Measurements from ENCODE around the gene CCDC192. TPM values are rescaled to one million over a fixed set of nuclear protein-coding genes. Genes with fewer than 3 reads are reported as not detected.

The CCDC192 gene
- total and polyA plus RNA-seq, 2 of the 4 experiments (the other 2 are of a cell fraction), result not detected

GRCh38 chr5:127827451-127827850, 124.3 kb downstream of the CCDC192 start:
- H3K27me3 ChIP-seq (ENCODE audit: control insufficient read depth, insufficient read depth, low read length), result no peaks in the 10 kb centered on the region
- H4K8ac ChIP-seq (ENCODE audit: low read depth in 2 of 2, low read length in 2 of 2), result no peak overlapping the region
- no peaks in the 10 kb centered on the region for H3K4me1 ChIP-seq (ENCODE audit: control insufficient read depth, insufficient read depth, low read length)
- H2BK5ac ChIP-seq (ENCODE audit: low read depth, low read length, poor library complexity, severe bottlenecking), result no peak overlapping the region
- no peaks in the 10 kb centered on the region for H3K36me3 ChIP-seq (ENCODE audit: control insufficient read depth, insufficient read depth, low read length)
- no peak overlapping the region for H3K27ac ChIP-seq (ENCODE audit: insufficient read depth, low read length)
- BruUV-seq (replicated peaks), result no TSS peak
- H3K4me2 ChIP-seq (ENCODE audit: low read depth, low read length), result no peak overlapping the region
- no peaks in the 10 kb centered on the region for H4K20me1 ChIP-seq (ENCODE audit: insufficient read depth, low read length)
- ATAC-seq (ENCODE audit: low read depth), result no peak
- WGBS, 2 experiments (ENCODE audit: extremely low coverage in 2 of 2, insufficient read length in 1 of 2), result 100% methylated on average over 2 of the region's 6 CpGs; no CpG with 5 or more reads in 1 of the 2 experiments
- dilution Hi-C loops (cut with HindIII; ENCODE audit: low sequenced_read_pairs, unreplicated experiment) (no loop called here), in situ Hi-C loops (cut with MboI; ENCODE audit: low sequenced_read_pairs) (no loop called here), intact Hi-C loops (cut with micrococcal nuclease) (no loop called here)
- H4K91ac ChIP-seq (ENCODE audit: insufficient read depth, low read depth, low read length), result no peak overlapping the region
- ChIA-PET POLR2A (ENCODE audit: unreplicated experiment) (no interaction called here), CTCF (no interaction called here)
- H2AK9ac ChIP-seq (replicated peaks; ENCODE audit: low read depth, low read length, poor library complexity), result no peak overlapping the region
- no peak overlapping the region for H3K4me3 ChIP-seq (ENCODE audit: insufficient read depth, low read depth, low read length)
- H3K23ac ChIP-seq (ENCODE audit: low read depth, low read length), result no peak overlapping the region
- no peak overlapping the region for H3K56ac ChIP-seq (ENCODE audit: extremely low read depth, insufficient read depth, low read length)
- TF ChIP-seq RFX5 (IDR thresholded peaks at IDR 0.05; ENCODE audit: low read depth, low read length), result no peak
- TF ChIP-seq CTCF (conservative IDR thresholded peaks at IDR 0.05; ENCODE audit: low read depth, low read length), result no peak
- TF ChIP-seq USF2 (IDR thresholded peaks at IDR 0.05; ENCODE audit: low read depth, low read length), result no peak
- H3K9ac ChIP-seq (ENCODE audit: low read depth, low read length), result no peak overlapping the region
- H2AFZ ChIP-seq (replicated peaks; ENCODE audit: low read length, poor library complexity), result no peak overlapping the region
- H2BK15ac ChIP-seq (ENCODE audit: low read depth, low read length), result no peak overlapping the region
- no peaks in the 10 kb centered on the region for H3K79me1 ChIP-seq (ENCODE audit: low read depth in 1 of 2, low read length in 2 of 2)
- H2BK120ac ChIP-seq (ENCODE audit: low read depth, low read length), result no peak overlapping the region
- H4K5ac ChIP-seq (ENCODE audit: low read depth, low read length), result no peak overlapping the region
- no peaks in the 10 kb centered on the region for H3K9me1 ChIP-seq (ENCODE audit: insufficient read depth, low read length)
- DNase-seq, result no peak
- H3K18ac ChIP-seq (ENCODE audit: low read depth, low read length), result no peak overlapping the region
- H3K9me3 ChIP-seq (ENCODE audit: control insufficient read depth, insufficient read depth, low read length), result no peaks in the 10 kb centered on the region
- H3K14ac ChIP-seq (replicated peaks; ENCODE audit: low read depth, low read length), result no peak overlapping the region
- no peak overlapping the region for H2AK5ac ChIP-seq (ENCODE audit: low read depth, low read length)
- no peak overlapping the region for H3K4ac ChIP-seq (ENCODE audit: low read depth, low read length)
- no peak overlapping the region for H2BK20ac ChIP-seq (ENCODE audit: low read depth, low read length)

Measured in IMR-90 (cell line).